ENCODE results near the gene RASA3.

- TF ChIP-seq RAD21 (conservative IDR thresholded peaks at IDR 0.05) (no peak), CTCF (IDR thresholded peaks at IDR 0.05; ENCODE audit: poor library complexity, severe bottlenecking) (no peak), TAF1 (IDR thresholded peaks at IDR 0.05; ENCODE audit: low read depth) (no peak), EZH2 (IDR thresholded peaks at IDR 0.05; ENCODE audit: borderline replicate concordance, insufficient read depth, low read length, poor library complexity, severe bottlenecking) (no peak), POLR2AphosphoS5 (IDR thresholded peaks at IDR 0.05) (no peak), SMC3 (conservative IDR thresholded peaks at IDR 0.05; ENCODE audit: poor library complexity) (no peak), EP300 (conservative IDR thresholded peaks at IDR 0.05; ENCODE audit: poor library complexity, severe bottlenecking) (no peak), MXI1 (conservative IDR thresholded peaks at IDR 0.05; ENCODE audit: poor library complexity, severe bottlenecking) (no peak), REST (IDR thresholded peaks at IDR 0.05; ENCODE audit: borderline replicate concordance) (no peak)
These were observed 188.4 kb downstream of the RASA3 start for GRCh38 chr13:113943821-113944565.
